Astrocyte (in vitro differentiated cells and primary cell): ENCODE data around the gene NDST3. TPM values are rescaled to one million over a fixed set of nuclear protein-coding genes. Genes with fewer than 3 reads are reported as not detected.

ENCODE experiments used
- DNase-seq: peaks from one replicate; pipeline ENCODE4 v3.0.0-alpha.2; 2010; ENCODE audit warnings: low read depth
- FAIRE-seq: peaks from 2 replicates; lab custom pipeline; 2011; peaks lifted over from hg19 to GRCh38; lab: Jason Lieb, UNC
- H2AFZ ChIP-seq: 2 replicates; pipeline ENCODE4 v1.6.0; 2012; ENCODE audit warnings: low read depth, low read length, inconsistent platforms
- H3K27ac ChIP-seq: 2 replicates; pipeline ENCODE4 v1.5.1; 2011; ENCODE audit warnings: low read depth, low read length, inconsistent platforms
- H3K27me3 ChIP-seq: 2 replicates; pipeline ENCODE4 v1.6.0; 2011; ENCODE audit warnings: low read length, inconsistent platforms; ENCODE audit not compliant: insufficient read depth
- H3K36me3 ChIP-seq: 2 replicates; pipeline ENCODE4 v1.5.1; 2011; ENCODE audit warnings: low read length, inconsistent platforms; ENCODE audit not compliant: insufficient read depth
- H3K4me1 ChIP-seq: 2 replicates; pipeline ENCODE4 v1.5.1; 2011; ENCODE audit warnings: low read length, inconsistent platforms; ENCODE audit not compliant: insufficient read depth
- H3K4me2 ChIP-seq: 2 replicates; pipeline ENCODE4 v1.6.0; 2012; ENCODE audit warnings: low read length, inconsistent platforms
- H3K4me3 ChIP-seq: 2 replicates; pipeline ENCODE4 v1.5.1; 2011; ENCODE audit warnings: low read depth, mild to moderate bottlenecking, low read length, inconsistent platforms; ENCODE audit not compliant: insufficient read depth
- H3K79me2 ChIP-seq: 2 replicates; pipeline ENCODE4 v1.6.0; 2012; ENCODE audit warnings: mild to moderate bottlenecking, low read length, inconsistent platforms; ENCODE audit not compliant: insufficient read depth
- H3K9ac ChIP-seq: 2 replicates; pipeline ENCODE4 v1.6.0; 2012; ENCODE audit warnings: mild to moderate bottlenecking, low read length, inconsistent platforms
- H3K9me3 ChIP-seq: 2 replicates; pipeline ENCODE4 v1.5.1; 2012; ENCODE audit warnings: low read depth, mild to moderate bottlenecking, low read length, inconsistent platforms; ENCODE audit not compliant: insufficient read depth
- H4K20me1 ChIP-seq: 2 replicates; pipeline ENCODE4 v1.6.0; 2012; ENCODE audit warnings: low read length, inconsistent platforms; ENCODE audit not compliant: insufficient read depth
- H3K27ac Mint-ChIP-seq: one replicate; pipeline ENCODE4 v1.8.0; 2021; ENCODE audit warnings: mild to moderate bottlenecking, mixed read lengths; ENCODE audit not compliant: unreplicated experiment
- H3K27me3 Mint-ChIP-seq: one replicate; pipeline ENCODE4 v1.8.0; 2021; ENCODE audit warnings: low read depth, mixed read lengths; ENCODE audit not compliant: unreplicated experiment
- H3K36me3 Mint-ChIP-seq: one replicate; pipeline ENCODE4 v1.8.0; 2021; ENCODE audit warnings: low read depth, mixed read lengths; ENCODE audit not compliant: unreplicated experiment
- H3K4me1 Mint-ChIP-seq: one replicate; pipeline ENCODE4 v1.8.0; 2021; ENCODE audit warnings: low read depth, mixed read lengths; ENCODE audit not compliant: unreplicated experiment
- H3K4me3 Mint-ChIP-seq: one replicate; pipeline ENCODE4 v1.8.0; 2021; ENCODE audit warnings: mild to moderate bottlenecking, moderate library complexity, mixed read lengths; ENCODE audit not compliant: unreplicated experiment
- H3K9me3 Mint-ChIP-seq: one replicate; pipeline ENCODE4 v1.8.0; 2021; ENCODE audit warnings: mild to moderate bottlenecking, mixed read lengths; ENCODE audit not compliant: unreplicated experiment
- CTCF ChIP-seq: IDR thresholded peaks from 2 replicates; pipeline ENCODE4 v1.5.1; 2011; ENCODE audit warnings: low read depth, mild to moderate bottlenecking, inconsistent platforms, low read length, moderate library complexity; ENCODE audit not compliant: insufficient read depth
- EZH2 ChIP-seq: IDR thresholded peaks from 2 replicates; pipeline ENCODE4 v1.6.1; 2012; ENCODE audit warnings: mild to moderate bottlenecking, low read length, inconsistent platforms; ENCODE audit not compliant: insufficient read depth
- total RNA-seq: library from RNA; stranded (reverse); gene quantifications from 2 replicates; pipeline ENCODE4 v1.2.1, GENCODE V29; 2021

NDST3 gene
- total RNA-seq, 1 donor from 2014 or later = 0.57 TPM

GRCh38 chr4:118058955-118059354, 24.7 kb downstream of the NDST3 start:
- Histone ChIP-seq H3K4me1 (no peaks in the 10 kb centered on the region), H3K27me3 (no peaks in the 10 kb centered on the region), H3K4me3 (no peak overlapping the region), H2AFZ (no peak overlapping the region), H3K9me3 (no peaks in the 10 kb centered on the region), H3K9ac (no peak overlapping the region), H4K20me1 (no peaks in the 10 kb centered on the region), H3K27ac (no peak overlapping the region), H3K36me3 (no peaks in the 10 kb centered on the region), H3K4me2 (no peak overlapping the region), H3K79me2 (no peaks in the 10 kb centered on the region)
- no peak for TF ChIP-seq CTCF
- no peak for TF ChIP-seq EZH2
- Mint-ChIP-seq H3K4me1 (peaks cover 3% of the 10 kb centered on the region), H3K27me3 (no peaks in the 10 kb centered on the region), H3K36me3 (no peaks in the 10 kb centered on the region), H3K4me3 (no peak overlapping the region), H3K27ac (no peak overlapping the region), H3K9me3 (no peaks in the 10 kb centered on the region)
- DNase-seq = no peak
- FAIRE-seq = no peak

- Mint-ChIP-seq H3K9me3 (no peaks in the 10 kb centered on the region), H3K4me1 (peaks cover 3% of the 10 kb centered on the region), H3K27ac (no peak overlapping the region), H3K4me3 (no peak overlapping the region), H3K27me3 (no peaks in the 10 kb centered on the region), H3K36me3 (no peaks in the 10 kb centered on the region)
- Histone ChIP-seq H2AFZ (no peak overlapping the region), H3K27ac (no peak overlapping the region), H4K20me1 (no peaks in the 10 kb centered on the region), H3K27me3 (no peaks in the 10 kb centered on the region), H3K9ac (no peak overlapping the region), H3K79me2 (no peaks in the 10 kb centered on the region), H3K4me2 (no peak overlapping the region), H3K36me3 (no peaks in the 10 kb centered on the region), H3K4me1 (no peaks in the 10 kb centered on the region), H3K4me3 (no peak overlapping the region), H3K9me3 (no peaks in the 10 kb centered on the region)
- FAIRE-seq (no peak), DNase-seq (no peak)
- TF ChIP-seq EZH2 = no peak
- TF ChIP-seq CTCF = no peak
These were observed 25.1 kb downstream of the NDST3 start for GRCh38 chr4:118059397-118059796.

- H3K27ac Mint-ChIP-seq = no peak overlapping the region
- FAIRE-seq = no peak
These were observed 42.9 kb downstream of the NDST3 start for GRCh38 chr4:118076958-118077766.

More at GRCh38 chr4:118076958-118077766, 42.9 kb downstream of the NDST3 start:
- Histone ChIP-seq H3K79me2 (no peaks in the 10 kb centered on the region), H3K9ac (no peak overlapping the region), H3K36me3 (no peaks in the 10 kb centered on the region), H3K27me3 (no peaks in the 10 kb centered on the region), H3K4me2 (no peak overlapping the region), H3K4me3 (no peak overlapping the region), H3K27ac (no peak overlapping the region), H3K4me1 (no peaks in the 10 kb centered on the region), H4K20me1 (no peaks in the 10 kb centered on the region), H2AFZ (no peak overlapping the region), H3K9me3 (no peaks in the 10 kb centered on the region)
- no peaks in the 10 kb centered on the region for H3K9me3 Mint-ChIP-seq
- no peaks in the 10 kb centered on the region for H3K27me3 Mint-ChIP-seq
- no peaks in the 10 kb centered on the region for H3K4me1 Mint-ChIP-seq
- no peaks in the 10 kb centered on the region for H3K36me3 Mint-ChIP-seq
- no peak for TF ChIP-seq EZH2
- peak; percentile 41 for TF ChIP-seq CTCF
- DNase-seq = peak; percentile 2
- no peak overlapping the region for H3K4me3 Mint-ChIP-seq
